ENCODE data around the gene KLHL29. TPM values are rescaled to one million over a fixed set of nuclear protein-coding genes. Genes with fewer than 3 reads are reported as not detected.

The KLHL29 gene
- total RNA-seq, 1 donor from 2014 or later = 3.8 TPM

- Mint-ChIP-seq H3K27ac (no peak overlapping the region), H3K27me3 (peaks cover 10% of the 10 kb centered on the region), H3K36me3 (ENCODE audit: low read depth) (no peaks in the 10 kb centered on the region), H3K9me3 (no peaks in the 10 kb centered on the region), H3K4me3 (no peak overlapping the region), H3K4me1 (peaks cover 16% of the 10 kb centered on the region)
- intact Hi-C loops (cut with micrococcal nuclease) = no loop called here
- DNase-seq = no peak
These were observed 118.1 kb downstream of the KLHL29 start for GRCh38 chr2:23503097-23503496.

DNA sequence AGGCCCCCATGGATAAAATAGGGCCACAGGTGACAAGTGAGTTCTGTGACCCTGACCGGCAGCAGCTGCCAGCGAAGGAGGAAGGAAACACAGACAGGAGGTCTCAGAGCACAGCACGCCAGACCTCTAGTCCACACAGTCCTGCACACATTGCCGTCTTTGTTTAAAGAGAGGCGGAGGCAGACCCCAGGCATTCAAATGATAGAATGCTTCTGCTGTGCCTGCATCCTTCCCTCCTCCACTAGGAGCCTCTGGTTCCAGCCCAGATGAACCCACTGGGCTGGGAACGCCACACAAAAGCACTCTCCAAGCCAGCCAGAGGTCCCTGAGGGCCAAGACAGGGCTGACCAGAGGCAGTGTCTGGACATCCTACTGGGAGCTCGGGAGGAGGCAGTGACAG lies 118.7 kb downstream of the KLHL29 start:
- H3K4me3 Mint-ChIP-seq = no peak overlapping the region
- no peak overlapping the region for H3K27ac Mint-ChIP-seq

DNA sequence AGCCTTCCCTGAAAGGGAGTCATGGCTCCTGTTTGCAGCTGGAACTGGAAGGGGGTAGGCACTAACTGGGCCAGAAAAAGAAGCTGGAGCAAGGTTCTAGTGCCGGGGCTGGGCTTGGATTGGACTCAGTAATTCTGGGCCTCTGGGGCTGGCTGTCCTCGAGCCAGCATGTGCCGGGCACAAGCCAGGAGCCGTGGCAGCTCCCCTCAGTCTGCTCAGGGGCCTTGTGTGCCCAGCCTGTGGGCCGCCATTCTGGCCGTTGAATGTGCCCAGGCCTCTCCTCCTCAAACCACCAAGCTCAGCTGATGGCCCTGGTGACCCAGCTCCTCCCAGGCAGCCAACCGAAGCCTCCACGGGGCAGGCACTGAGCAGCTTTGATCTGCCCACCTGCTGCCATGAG lies 119.6 kb downstream of the KLHL29 start:
- no peak for DNase-seq
- Mint-ChIP-seq H3K27ac (no peak overlapping the region), H3K36me3 (ENCODE audit: low read depth) (no peaks in the 10 kb centered on the region), H3K4me3 (no peak overlapping the region), H3K27me3 (peaks cover 8% of the 10 kb centered on the region), H3K4me1 (peaks cover 11% of the 10 kb centered on the region), H3K9me3 (no peaks in the 10 kb centered on the region)
- intact Hi-C loops (cut with micrococcal nuclease) = no loop called here

More for the DNA sequence above, 118.7 kb downstream of the KLHL29 start:
- Mint-ChIP-seq H3K36me3 (ENCODE audit: low read depth) (no peaks in the 10 kb centered on the region), H3K9me3 (no peaks in the 10 kb centered on the region), H3K27me3 (peaks cover 10% of the 10 kb centered on the region), H3K4me1 (peaks cover 16% of the 10 kb centered on the region)
- DNase-seq = no peak
- intact Hi-C loops (cut with micrococcal nuclease) = no loop called here

- intact Hi-C loops (cut with micrococcal nuclease) = no loop called here
These were observed 120.4 kb downstream of the KLHL29 start for GRCh38 chr2:23505218-23505983.

GRCh38 chr2:23505984-23506380 lies 121.0 kb downstream of the KLHL29 start:
- intact Hi-C loops (cut with micrococcal nuclease) = no loop called here
- Mint-ChIP-seq H3K36me3 (ENCODE audit: low read depth) (no peaks in the 10 kb centered on the region), H3K27ac (no peak overlapping the region), H3K4me1 (peaks cover 13% of the 10 kb centered on the region), H3K27me3 (peaks cover 5% of the 10 kb centered on the region), H3K9me3 (no peaks in the 10 kb centered on the region), H3K4me3 (no peak overlapping the region)
- no peak for DNase-seq

More at GRCh38 chr2:23505218-23505983, 120.4 kb downstream of the KLHL29 start:
- Mint-ChIP-seq H3K9me3 (no peaks in the 10 kb centered on the region), H3K27me3 (peaks cover 5% of the 10 kb centered on the region), H3K4me3 (no peak overlapping the region), H3K36me3 (ENCODE audit: low read depth) (no peaks in the 10 kb centered on the region), H3K4me1 (peaks cover 13% of the 10 kb centered on the region), H3K27ac (no peak overlapping the region)
- DNase-seq = no peak

GRCh38 chr2:23506531-23507266 lies 121.7 kb downstream of the KLHL29 start:
- Mint-ChIP-seq H3K27ac (no peak overlapping the region), H3K4me3 (no peak overlapping the region), H3K4me1 (peaks cover 13% of the 10 kb centered on the region), H3K9me3 (no peaks in the 10 kb centered on the region), H3K36me3 (ENCODE audit: low read depth) (no peaks in the 10 kb centered on the region), H3K27me3 (peaks cover 5% of the 10 kb centered on the region)
- no peak for DNase-seq
- intact Hi-C loops (cut with micrococcal nuclease) = no loop called here

DNA sequence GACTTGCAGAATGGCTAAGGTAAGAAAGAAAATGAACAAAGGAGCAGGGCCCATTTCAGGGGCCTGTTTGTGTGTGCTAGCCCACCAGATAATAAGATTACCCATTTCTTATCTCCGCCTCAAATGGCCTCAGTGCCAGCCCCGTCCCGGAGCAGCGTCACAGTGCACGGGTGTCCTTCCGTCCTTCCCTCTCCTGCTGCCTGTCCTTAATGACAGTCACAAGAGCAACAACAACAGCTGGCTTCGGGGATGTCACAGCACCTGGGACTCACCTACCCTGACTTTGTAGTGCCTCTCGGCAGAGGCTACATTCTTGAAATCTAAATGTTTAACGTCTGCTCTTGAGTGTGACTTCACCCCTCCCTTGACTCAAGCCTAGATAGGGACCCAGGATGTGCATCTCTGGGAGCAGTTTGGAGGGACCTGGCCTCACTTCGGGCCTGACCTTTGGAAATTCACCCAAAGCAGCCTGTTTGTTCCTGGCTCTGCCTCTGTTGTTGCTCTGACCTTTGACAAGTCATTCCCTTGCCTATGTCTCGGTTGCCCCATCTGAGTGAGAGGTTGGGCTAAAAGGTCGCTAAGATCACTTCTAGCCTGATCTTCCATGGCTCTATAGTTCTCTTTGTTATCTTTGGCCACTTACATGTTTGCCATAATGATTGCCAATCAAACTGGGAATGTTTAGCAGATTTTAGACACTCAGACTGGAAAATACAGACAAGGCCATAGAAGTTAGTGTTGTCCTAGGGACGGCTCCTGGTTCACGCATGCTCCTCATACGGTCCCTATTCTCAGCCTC lies 122.5 kb downstream of the KLHL29 start:
- intact Hi-C loops (cut with micrococcal nuclease) = no loop called here
- no peak overlapping the region for H3K27ac Mint-ChIP-seq
- H3K9me3 Mint-ChIP-seq = no peaks in the 10 kb centered on the region
- peaks cover 5% of the 10 kb centered on the region for H3K27me3 Mint-ChIP-seq
- no peak overlapping the region for H3K4me3 Mint-ChIP-seq
- peaks cover 13% of the 10 kb centered on the region for H3K4me1 Mint-ChIP-seq
- DNase-seq = no peak
- no peaks in the 10 kb centered on the region for H3K36me3 Mint-ChIP-seq (ENCODE audit: low read depth)

DNA sequence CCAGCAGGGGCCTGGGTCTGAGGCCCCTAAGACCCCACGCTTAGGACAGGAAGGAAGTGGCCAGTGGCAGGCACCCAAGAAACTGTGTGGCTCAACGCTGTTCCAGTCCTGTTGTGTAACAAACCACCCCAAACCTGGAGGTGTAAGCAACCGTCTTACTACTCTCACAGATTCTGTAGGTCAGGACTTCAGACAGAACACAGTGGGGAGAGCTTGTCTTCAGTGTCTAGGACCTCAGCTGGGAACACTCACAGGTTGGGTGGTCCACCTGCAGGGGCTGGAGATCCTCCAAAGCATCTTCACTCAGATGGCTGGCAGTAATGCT lies 123.0 kb downstream of the KLHL29 start:
- no peak overlapping the region for H3K27ac Mint-ChIP-seq
- intact Hi-C loops (cut with micrococcal nuclease) = no loop called here

DNA sequence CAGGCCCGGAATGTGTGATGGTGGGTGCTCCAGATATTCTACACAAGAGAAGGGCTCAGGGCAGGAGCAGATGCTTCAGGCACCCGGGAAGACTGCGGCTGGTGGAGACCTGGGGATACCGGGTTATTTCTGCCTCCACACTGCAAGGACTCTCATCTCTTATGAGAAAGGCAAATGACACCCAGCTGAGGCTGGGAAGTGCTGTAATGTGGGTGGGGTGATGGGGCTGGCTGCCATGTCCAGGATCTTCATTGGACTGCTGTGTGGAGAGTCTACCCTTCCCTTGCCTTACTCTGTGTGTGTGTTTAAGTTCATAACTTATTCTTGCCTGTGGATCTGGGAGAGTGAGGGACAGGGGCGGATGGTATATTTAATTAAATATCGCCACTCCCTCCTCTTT lies 124.1 kb downstream of the KLHL29 start:
- H3K4me1 Mint-ChIP-seq = peaks cover 13% of the 10 kb centered on the region
- intact Hi-C loops (cut with micrococcal nuclease) = no loop called here

More for the DNA sequence above, 123.0 kb downstream of the KLHL29 start:
- Mint-ChIP-seq H3K27me3 (peaks cover 5% of the 10 kb centered on the region), H3K4me1 (peaks cover 13% of the 10 kb centered on the region), H3K9me3 (no peaks in the 10 kb centered on the region), H3K4me3 (no peak overlapping the region), H3K36me3 (ENCODE audit: low read depth) (no peaks in the 10 kb centered on the region)
- DNase-seq = no peak

GRCh38 chr2:23509596-23510292 lies 124.8 kb downstream of the KLHL29 start:
- H3K27ac Mint-ChIP-seq = no peak overlapping the region
- H3K4me1 Mint-ChIP-seq = peaks cover 13% of the 10 kb centered on the region

More for the DNA sequence above, 124.1 kb downstream of the KLHL29 start:
- peaks cover 7% of the 10 kb centered on the region for H3K27me3 Mint-ChIP-seq
- DNase-seq = no peak
- no peaks in the 10 kb centered on the region for H3K36me3 Mint-ChIP-seq (ENCODE audit: low read depth)
- no peak overlapping the region for H3K4me3 Mint-ChIP-seq
- no peaks in the 10 kb centered on the region for H3K9me3 Mint-ChIP-seq
- H3K27ac Mint-ChIP-seq = no peak overlapping the region

GRCh38 chr2:23510471-23510870 lies 125.5 kb downstream of the KLHL29 start:
- Mint-ChIP-seq H3K4me3 (no peak overlapping the region), H3K27ac (no peak overlapping the region), H3K9me3 (no peaks in the 10 kb centered on the region), H3K27me3 (peaks cover 17% of the 10 kb centered on the region), H3K4me1 (peaks cover 13% of the 10 kb centered on the region), H3K36me3 (ENCODE audit: low read depth) (no peaks in the 10 kb centered on the region)
- DNase-seq = no peak
- intact Hi-C loops (cut with micrococcal nuclease) = no loop called here

More at GRCh38 chr2:23509596-23510292, 124.8 kb downstream of the KLHL29 start:
- DNase-seq = no peak
- no peaks in the 10 kb centered on the region for H3K9me3 Mint-ChIP-seq
- no peak overlapping the region for H3K4me3 Mint-ChIP-seq
- H3K27me3 Mint-ChIP-seq = peaks cover 10% of the 10 kb centered on the region
- no peaks in the 10 kb centered on the region for H3K36me3 Mint-ChIP-seq (ENCODE audit: low read depth)
- intact Hi-C loops (cut with micrococcal nuclease) = no loop called here

DNA sequence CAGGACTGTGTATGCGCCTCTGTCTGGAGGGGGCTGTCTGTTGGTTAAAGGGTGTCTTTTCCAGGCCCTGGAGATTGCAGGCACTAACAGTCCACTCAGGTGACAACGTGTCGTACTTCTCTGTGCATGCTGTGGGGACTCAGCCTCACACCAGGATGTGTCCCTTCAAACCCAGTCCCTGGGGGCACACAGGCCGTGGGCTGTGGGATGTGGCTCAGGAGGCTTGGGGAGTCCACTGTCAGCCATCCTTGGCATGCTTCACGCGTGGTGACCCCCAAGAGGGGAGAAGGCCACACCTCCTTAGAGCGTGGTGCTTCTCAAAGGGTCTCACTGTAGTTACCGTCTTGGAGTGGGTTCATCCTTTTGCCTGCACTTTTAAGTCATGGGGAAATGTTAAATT lies 127.8 kb downstream of the KLHL29 start:
- intact Hi-C loops (cut with micrococcal nuclease) = no loop called here

DNA sequence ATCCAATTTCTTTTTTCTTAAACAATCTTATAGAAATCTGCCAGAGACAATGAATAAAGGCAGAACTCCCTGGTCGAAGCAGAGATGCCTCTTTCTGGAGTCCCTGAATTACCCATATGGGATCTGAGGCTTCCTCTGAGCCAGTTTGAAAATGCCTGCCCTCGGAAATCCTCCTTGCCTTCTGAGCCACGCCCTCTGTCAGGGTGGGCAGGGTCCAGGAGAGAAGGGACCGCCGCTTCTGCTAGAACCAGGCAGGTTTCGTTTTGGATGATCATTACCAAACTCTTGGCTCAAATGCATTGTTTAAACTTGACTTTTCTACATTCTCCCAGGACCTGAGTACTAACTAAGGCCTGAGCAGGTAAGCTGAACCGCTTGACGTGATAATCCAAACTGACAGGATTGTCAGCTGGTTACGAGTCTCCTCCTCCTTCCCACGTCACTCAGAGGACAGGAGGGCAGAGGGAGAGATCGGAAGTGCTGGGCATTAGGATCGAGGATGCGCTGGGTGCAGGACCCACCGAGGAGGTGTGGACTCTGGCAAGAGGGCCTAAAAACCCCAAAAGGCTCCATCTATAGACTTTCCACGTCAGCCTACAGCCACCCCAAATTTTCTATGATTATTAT lies 128.4 kb downstream of the KLHL29 start:
- Mint-ChIP-seq H3K36me3 (ENCODE audit: low read depth) (no peaks in the 10 kb centered on the region), H3K4me3 (no peak overlapping the region), H3K27me3 (peaks cover 19% of the 10 kb centered on the region), H3K4me1 (peaks cover 2% of the 10 kb centered on the region), H3K9me3 (no peaks in the 10 kb centered on the region), H3K27ac (no peak overlapping the region)
- intact Hi-C loops (cut with micrococcal nuclease) = no loop called here
- DNase-seq = no peak

More for the DNA sequence above, 127.8 kb downstream of the KLHL29 start:
- DNase-seq = no peak
- H3K36me3 Mint-ChIP-seq (ENCODE audit: low read depth) = no peaks in the 10 kb centered on the region
- H3K9me3 Mint-ChIP-seq = no peaks in the 10 kb centered on the region
- peaks cover 20% of the 10 kb centered on the region for H3K27me3 Mint-ChIP-seq
- peaks cover 4% of the 10 kb centered on the region for H3K4me1 Mint-ChIP-seq
- no peak overlapping the region for H3K4me3 Mint-ChIP-seq
- H3K27ac Mint-ChIP-seq = no peak overlapping the region

Measured in activated CD4-positive, alpha-beta T cell treated with anti-CD3 and anti-CD28 coated beads, Interleukin-2, amount 10 ng/mL, durations not matched to agents 24 days and 14 days (primary cell).